HepG2 (cell line): Measurements from ENCODE around the gene SKP1. TPM values are rescaled to one million over a fixed set of nuclear protein-coding genes. Genes with fewer than 3 reads are reported as not detected.
A peak's percentile ranks its signal among the peaks of the same experiment; 100 is the strongest.

Experiments
- ATAC-seq: fragments of 200-7000 bp; cut with Tn5 transposase; 3 replicates; pipeline ENCODE4 v1.9.1; 2020; ENCODE audit warnings: mild to moderate bottlenecking, moderate library complexity
- BruUV-seq: library from RNA; stranded (reverse); fragments of 400-500 nt; replicated peaks from 2 replicates; lab custom pipeline; 2021; lab: Mats Ljungman, UMichigan
- CTCF ChIA-PET: fragments of 300-600 bp; formaldehyde crosslinking; extraction: SDS; loops from one replicate; lab custom pipeline; 2021; ENCODE audit warnings: low total read pairs, inconsistent platforms, low intra/inter-chr PET ratio; lab: Yijun Ruan, JAX
- POLR2A ChIA-PET: fragments of 350-600 bp; sonication (Branson Sonifier 250); formaldehyde crosslinking; loops from one replicate; lab custom pipeline; 2020; ENCODE audit warnings: antibody characterized with exemption, inconsistent platforms; lab: Yijun Ruan, JAX
- DNase-seq: peaks from one replicate; pipeline ENCODE4 v3.0.0-alpha.2; 2015; ENCODE audit warnings: low spot score
- FAIRE-seq: peaks from 3 replicates; lab custom pipeline; 2011; peaks lifted over from hg19 to GRCh38; lab: Jason Lieb, UNC
- H2AFZ ChIP-seq: one replicate; pipeline ENCODE4 v1.6.1; 2011; ENCODE audit warnings: low read length, inconsistent platforms
- H3K27ac ChIP-seq: fragments of 300-600 bp; 3 replicates; pipeline ENCODE4 v1.8.0; 2011; ENCODE audit warnings: mixed run types, mild to moderate bottlenecking, mixed read lengths, low read length, inconsistent platforms; ENCODE audit not compliant: insufficient read depth; ENCODE audit errors: extremely low read length
- H3K27me3 ChIP-seq, 2 experiments: fragments of 200-600 bp in 1 of 2; 2 replicates in 1 of 2; 3 replicates in 1 of 2; pipeline versions ENCODE4 v1.6.0 to v1.8.0; 2011; ENCODE audit warnings: low read length in 2 of 2, mild to moderate bottlenecking in 2 of 2, moderate library complexity in 2 of 2, inconsistent platforms in 1 of 2; ENCODE audit not compliant: insufficient read depth in 2 of 2, control insufficient read depth in 1 of 2
- H3K36me3 ChIP-seq, 2 experiments: fragments of 200-600 bp in 1 of 2; replicated peaks in 1 of 2; 2 replicates in 1 of 2; 3 replicates in 1 of 2; pipeline versions ENCODE4 v1.5.1 to v1.8.0; 2011; ENCODE audit warnings: low read length in 2 of 2, inconsistent platforms in 1 of 2; ENCODE audit not compliant: insufficient read depth in 2 of 2, control insufficient read depth in 1 of 2
- H3K4me1 ChIP-seq: 2 replicates; pipeline ENCODE4 v1.5.1; 2012; ENCODE audit warnings: low read length, inconsistent platforms; ENCODE audit not compliant: insufficient read depth
- H3K4me2 ChIP-seq: 2 replicates; pipeline ENCODE4 v1.6.0; 2011; ENCODE audit warnings: low read depth, low read length, inconsistent platforms
- H3K4me3 ChIP-seq, 3 experiments: fragments of 200-600 bp in 1 of 3; sonication (generic), shearing (Covaris generic) in 1 of 3; replicated peaks in 1 of 3; 2 replicates each; pipeline ENCODE4 v1.5.1; 2011 to 2016; ENCODE audit warnings: low read length in 3 of 3, inconsistent platforms in 2 of 3, low read depth in 2 of 3, mild to moderate bottlenecking in 2 of 3, control low read depth in 1 of 3, mixed read lengths in 1 of 3; ENCODE audit not compliant: insufficient read depth in 1 of 3
- H3K79me2 ChIP-seq: one replicate; pipeline ENCODE4 v1.6.1; 2011; ENCODE audit warnings: low read length, inconsistent platforms; ENCODE audit not compliant: insufficient read depth
- H3K9ac ChIP-seq: 2 replicates; pipeline ENCODE4 v1.6.0; 2011; ENCODE audit warnings: mild to moderate bottlenecking, low read depth, low read length, inconsistent platforms; ENCODE audit not compliant: insufficient read depth
- H3K9me3 ChIP-seq: 2 replicates; pipeline ENCODE4 v1.5.1; 2012; ENCODE audit warnings: mild to moderate bottlenecking, low read length
- H4K20me1 ChIP-seq: 2 replicates; pipeline ENCODE4 v1.6.0; 2011; ENCODE audit warnings: inconsistent platforms, mild to moderate bottlenecking, low read length, moderate library complexity; ENCODE audit not compliant: insufficient read depth
- WGBS: methylation state at CpG from one replicate; pipeline ENCODE4 v1.1.6; 2017; ENCODE audit warnings: low lambda C conversion rate; 5-methylcytosine and 5-hydroxymethylcytosine counted together
- in situ Hi-C: cut with HindIII; loops from 2 replicates; pipeline ENCODE4 v1.10.0; 2017; ENCODE audit warnings: low pct_unique_long_range_greater_than_20kb; ENCODE audit not compliant: extremely low pct_ligation_motif_present
- intact Hi-C: fragments of 100-400 bp; cut with micrococcal nuclease; formaldehyde crosslinking; loops from one replicate; pipeline ENCODE4 v1.10.0; 2022; ENCODE audit not compliant: unreplicated experiment
- polyA plus RNA-seq, 8 experiments: library from polyadenylated mRNA; depleted of rRNA in 3 of 8; stranded (reverse) in 7 of 8; unstranded in 1 of 8; fragments of >200 nt; fragmentation: Illumina TruSeq in 4 of 8; extraction: Trizol in 4 of 8; gene quantifications; 2 replicates each; pipeline versions ENCODE4 v1.2.1 to v1.2.3, GENCODE V29; 2011 to 2016; ENCODE audit warnings: low read depth in 4 of 8, missing spikeins in 1 of 8, mixed read lengths in 1 of 8; ENCODE audit not compliant: insufficient read depth in 1 of 8
- total RNA-seq, 5 experiments: library from RNA; depleted of rRNA; stranded (reverse); fragments of >200 nt; fragmentation: Illumina TruSeq; extraction: Trizol; gene quantifications; 2 replicates each; pipeline ENCODE4 v1.2.3, GENCODE V29; 2016; ENCODE audit warnings: low read depth in 1 of 5
- TF ChIP-seq, protein P1 (sequence below): sonication (generic); formaldehyde crosslinking; IDR thresholded peaks from 2 replicates; pipeline ENCODE4 v1.4.0; 2020; ENCODE audit warnings: missing genetic modification reagents
- TF ChIP-seq, protein P2 (sequence below): sonication (generic); formaldehyde crosslinking; IDR thresholded peaks from 2 replicates; pipeline ENCODE4 v1.5.1; 2020; ENCODE audit warnings: mild to moderate bottlenecking, missing genetic modification reagents, moderate library complexity

Gene SKP1
- total and polyA plus RNA-seq, 2 of the 13 experiments (the other 11 are each of a cell fraction or from before 2014, with no cell fraction given): 134 to 340 TPM

DNA sequence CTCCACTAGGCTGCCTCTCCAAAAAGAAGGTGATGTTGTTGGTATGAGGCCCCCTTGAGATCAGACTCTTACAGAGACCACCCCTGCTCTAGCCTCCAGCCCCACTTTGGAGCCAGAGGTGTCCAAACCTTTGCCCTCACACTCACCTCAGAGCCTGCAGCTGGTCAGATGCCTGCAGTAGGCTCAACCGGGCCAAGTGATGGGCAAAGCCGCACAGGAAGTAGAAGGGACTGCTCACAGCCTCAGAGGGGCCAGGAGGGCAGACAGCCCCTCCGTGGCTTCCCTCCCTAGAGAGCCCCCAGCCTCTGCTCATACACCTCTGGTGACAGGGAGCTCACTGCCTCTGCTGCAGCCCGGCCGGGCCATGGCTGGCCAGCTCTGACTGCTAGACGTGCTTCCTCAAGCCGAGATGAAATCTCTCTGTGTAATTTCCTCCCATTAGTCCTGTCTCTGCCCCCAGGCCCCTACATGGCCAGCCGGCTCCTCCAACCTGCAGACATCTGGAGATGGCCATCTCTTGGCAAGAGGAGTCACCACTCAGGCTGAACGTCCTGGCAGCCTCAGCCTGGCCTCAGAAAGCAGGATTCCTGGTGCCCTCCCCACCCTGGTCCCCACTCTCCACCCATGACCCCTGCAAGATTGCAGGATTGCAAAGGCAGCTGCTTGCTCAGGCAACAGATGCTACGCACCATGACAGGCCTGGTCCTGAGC lies 69.6 kb downstream of the SKP1 start:
- Histone ChIP-seq H3K9me3 (no peaks in the 10 kb centered on the region), H4K20me1 (no peaks in the 10 kb centered on the region), H3K4me3 (no peak overlapping the region), H3K27me3 (peaks cover 9 to 15% of the 10 kb centered on the region in 2 experiments; a peak in 3 of 5 replicates), H3K4me2 (no peak overlapping the region), H3K79me2 (no peaks in the 10 kb centered on the region), H3K9ac (no peak overlapping the region), H3K36me3 (no peaks in the 10 kb centered on the region), H2AFZ (no peak overlapping the region), H3K4me1 (peaks cover 74% of the 10 kb centered on the region), H3K27ac (no peak overlapping the region)
- DNase-seq: no peak
- whole genome bisulfite sequencing: 49% methylated on average over 8 of the region's 10 CpGs
- ATAC-seq: no peak
- no TSS peak for BruUV-seq
- in situ Hi-C loops: no loop called here
- intact Hi-C loops: no loop called here
- ChIA-PET POLR2A (interaction anchor here (1.1 to 1.2 kb wide), 2 partner anchors 63 to 68 kb away, joined by 3 read pairs; no protein-coding TSS in a partner anchor), CTCF (no interaction called here)
- no peak for FAIRE-seq
- TF ChIP-seq, protein P1, sequence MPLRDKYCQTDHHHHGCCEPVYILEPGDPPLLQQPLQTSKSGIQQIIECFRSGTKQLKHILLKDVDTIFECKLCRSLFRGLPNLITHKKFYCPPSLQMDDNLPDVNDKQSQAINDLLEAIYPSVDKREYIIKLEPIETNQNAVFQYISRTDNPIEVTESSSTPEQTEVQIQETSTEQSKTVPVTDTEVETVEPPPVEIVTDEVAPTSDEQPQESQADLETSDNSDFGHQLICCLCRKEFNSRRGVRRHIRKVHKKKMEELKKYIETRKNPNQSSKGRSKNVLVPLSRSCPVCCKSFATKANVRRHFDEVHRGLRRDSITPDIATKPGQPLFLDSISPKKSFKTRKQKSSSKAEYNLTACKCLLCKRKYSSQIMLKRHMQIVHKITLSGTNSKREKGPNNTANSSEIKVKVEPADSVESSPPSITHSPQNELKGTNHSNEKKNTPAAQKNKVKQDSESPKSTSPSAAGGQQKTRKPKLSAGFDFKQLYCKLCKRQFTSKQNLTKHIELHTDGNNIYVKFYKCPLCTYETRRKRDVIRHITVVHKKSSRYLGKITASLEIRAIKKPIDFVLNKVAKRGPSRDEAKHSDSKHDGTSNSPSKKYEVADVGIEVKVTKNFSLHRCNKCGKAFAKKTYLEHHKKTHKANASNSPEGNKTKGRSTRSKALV: no peak
- TF ChIP-seq, protein P2, sequence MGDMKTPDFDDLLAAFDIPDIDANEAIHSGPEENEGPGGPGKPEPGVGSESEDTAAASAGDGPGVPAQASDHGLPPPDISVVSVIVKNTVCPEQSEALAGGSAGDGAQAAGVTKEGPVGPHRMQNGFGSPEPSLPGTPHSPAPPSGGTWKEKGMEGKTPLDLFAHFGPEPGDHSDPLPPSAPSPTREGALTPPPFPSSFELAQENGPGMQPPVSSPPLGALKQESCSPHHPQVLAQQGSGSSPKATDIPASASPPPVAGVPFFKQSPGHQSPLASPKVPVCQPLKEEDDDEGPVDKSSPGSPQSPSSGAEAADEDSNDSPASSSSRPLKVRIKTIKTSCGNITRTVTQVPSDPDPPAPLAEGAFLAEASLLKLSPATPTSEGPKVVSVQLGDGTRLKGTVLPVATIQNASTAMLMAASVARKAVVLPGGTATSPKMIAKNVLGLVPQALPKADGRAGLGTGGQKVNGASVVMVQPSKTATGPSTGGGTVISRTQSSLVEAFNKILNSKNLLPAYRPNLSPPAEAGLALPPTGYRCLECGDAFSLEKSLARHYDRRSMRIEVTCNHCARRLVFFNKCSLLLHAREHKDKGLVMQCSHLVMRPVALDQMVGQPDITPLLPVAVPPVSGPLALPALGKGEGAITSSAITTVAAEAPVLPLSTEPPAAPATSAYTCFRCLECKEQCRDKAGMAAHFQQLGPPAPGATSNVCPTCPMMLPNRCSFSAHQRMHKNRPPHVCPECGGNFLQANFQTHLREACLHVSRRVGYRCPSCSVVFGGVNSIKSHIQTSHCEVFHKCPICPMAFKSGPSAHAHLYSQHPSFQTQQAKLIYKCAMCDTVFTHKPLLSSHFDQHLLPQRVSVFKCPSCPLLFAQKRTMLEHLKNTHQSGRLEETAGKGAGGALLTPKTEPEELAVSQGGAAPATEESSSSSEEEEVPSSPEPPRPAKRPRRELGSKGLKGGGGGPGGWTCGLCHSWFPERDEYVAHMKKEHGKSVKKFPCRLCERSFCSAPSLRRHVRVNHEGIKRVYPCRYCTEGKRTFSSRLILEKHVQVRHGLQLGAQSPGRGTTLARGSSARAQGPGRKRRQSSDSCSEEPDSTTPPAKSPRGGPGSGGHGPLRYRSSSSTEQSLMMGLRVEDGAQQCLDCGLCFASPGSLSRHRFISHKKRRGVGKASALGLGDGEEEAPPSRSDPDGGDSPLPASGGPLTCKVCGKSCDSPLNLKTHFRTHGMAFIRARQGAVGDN (CRISPR knock-in tag): peak; percentile 19; the same call in 1 of the 2 replicates
